Gastroesophageal sphincter (tissue), 4 donors: ENCODE data around the gene SLC2A1. TPM values are rescaled to one million over a fixed set of nuclear protein-coding genes. Genes with fewer than 3 reads are reported as not detected.

ENCODE experiments used
- ATAC-seq: fragments of 150-250 bp; one replicate; pipeline ENCODE4 v1.9.1; 2016; ENCODE audit warnings: mild to moderate bottlenecking, moderate library complexity
- H3K27ac ChIP-seq, 4 donors: fragments of 200-600 bp; sonication (generic) in 3 of 4; 1 replicate in 3 of 4; 2 replicates in 1 of 4; pipeline ENCODE4 v1.5.1; 2016 to 2019
- H3K27me3 ChIP-seq: fragments of 200-600 bp; sonication (generic); one replicate; pipeline ENCODE4 v1.5.1; 2019
- H3K36me3 ChIP-seq, 2 donors: fragments of 200-600 bp; sonication (generic); one replicate each; pipeline ENCODE4 v1.5.1; 2019; ENCODE audit warnings: control low read depth in 1 of 2
- H3K4me1 ChIP-seq, 3 donors: fragments of 200-600 bp; sonication (generic); 1 replicate in 2 of 3; 2 replicates in 1 of 3; pipeline ENCODE4 v1.5.1; 2016 to 2019; ENCODE audit warnings: control low read depth in 2 of 3
- H3K4me3 ChIP-seq, 2 donors: fragments of 200-600 bp; sonication (generic); one replicate each; pipeline ENCODE4 v1.5.1; 2019; ENCODE audit warnings: mild to moderate bottlenecking in 1 of 2, moderate library complexity in 1 of 2
- H3K9me3 ChIP-seq, 3 donors: fragments of 200-600 bp; sonication (generic); one replicate each; pipeline ENCODE4 v1.5.1; 2017 to 2019; ENCODE audit warnings: control low read depth in 2 of 3
- CTCF ChIP-seq, 4 experiments: fragments of 200-600 bp in 2 of 4; fragments of 450-650 bp in 2 of 4; sonication (generic) in 1 of 4; IDR thresholded peaks; one replicate each; pipeline ENCODE4 v1.5.1; 2017 to 2019; ENCODE audit warnings: antibody characterized with exemption in 4 of 4, mild to moderate bottlenecking in 2 of 4, moderate library complexity in 2 of 4
- EP300 ChIP-seq: sonication (generic); formaldehyde crosslinking; IDR thresholded peaks from one replicate; pipeline ENCODE4 v1.6.1; 2017; ENCODE audit warnings: antibody characterized with exemption, mild to moderate bottlenecking
- POLR2A ChIP-seq, 2 donors: fragments of 450-650 bp; IDR thresholded peaks; one replicate each; pipeline ENCODE4 v1.6.1; 2017; ENCODE audit warnings: antibody characterized with exemption in 2 of 2, mild to moderate bottlenecking in 2 of 2, moderate library complexity in 1 of 2
- POLR2AphosphoS5 ChIP-seq: sonication (generic); formaldehyde crosslinking; IDR thresholded peaks from one replicate; pipeline ENCODE4 v1.6.1; 2017; ENCODE audit warnings: antibody characterized with exemption
- WGBS, 2 donors: methylation state at CpG; one replicate each; pipeline ENCODE4 v1.1.5; 2018; ENCODE audit warnings: low coverage in 1 of 2; 5-methylcytosine and 5-hydroxymethylcytosine counted together
- total RNA-seq, 4 donors: library from RNA; depleted of rRNA; stranded (reverse); fragments of >200 nt; gene quantifications; one replicate each; pipeline ENCODE4 v1.1.0, GENCODE V29; 2016

SLC2A1 gene
- total RNA-seq, 4 donors from 2014 or later, result 23.5 to 106 (median 45.9) TPM

GRCh38 chr1:42949312-42950115 lies 9.2 kb downstream of the SLC2A1 start:
- WGBS, 2 donors, result 59 to 82% methylated on average over 3 to 6 of the region's 9 CpGs
- H3K27ac ChIP-seq, result no peak overlapping the region
- no peak for ATAC-seq

GRCh38 chr1:42947965-42948732 lies 10.5 kb downstream of the SLC2A1 start:
- no peaks in the 10 kb centered on the region for H3K9me3 ChIP-seq
- no peaks in the 10 kb centered on the region for H3K27me3 ChIP-seq
- peaks cover 0 to 80% (median 9%) of the 10 kb centered on the region in 3 donors for H3K4me1 ChIP-seq
- H3K27ac ChIP-seq, result no peak overlapping the region
- ATAC-seq, result no peak
- WGBS, 2 donors, result 58 to 75% methylated on average over 2 to 4 of the region's 13 CpGs
- TF ChIP-seq CTCF (IDR thresholded peaks at IDR 0.05) (no peak), POLR2A (IDR thresholded peaks at IDR 0.05) (no peak), EP300 (no peak), POLR2AphosphoS5 (no peak)
- H3K4me3 ChIP-seq, result no peak overlapping the region
- peaks cover 0 to under 1% of the 10 kb centered on the region in 2 donors for H3K36me3 ChIP-seq

More at GRCh38 chr1:42949312-42950115, 9.2 kb downstream of the SLC2A1 start:
- Histone ChIP-seq H3K36me3 (no peaks in the 10 kb centered on the region), H3K4me3 (no peak overlapping the region), H3K27me3 (no peaks in the 10 kb centered on the region), H3K9me3 (no peaks in the 10 kb centered on the region), H3K4me1 (peaks cover 0 to 76% (median 0%) of the 10 kb centered on the region in 3 donors)
- TF ChIP-seq CTCF (IDR thresholded peaks at IDR 0.05) (no peak), POLR2AphosphoS5 (no peak), EP300 (no peak), POLR2A (IDR thresholded peaks at IDR 0.05) (no peak)

- 63 to 65% methylated on average over 1 to 2 of the region's 4 CpGs for WGBS, 2 donors
- TF ChIP-seq POLR2AphosphoS5, result no peak
- TF ChIP-seq EP300, result no peak
- no peak for TF ChIP-seq CTCF (IDR thresholded peaks at IDR 0.05)
- no peak for TF ChIP-seq POLR2A (IDR thresholded peaks at IDR 0.05)
- peaks cover 0 to 82% (median 10%) of the 10 kb centered on the region in 3 donors for H3K4me1 ChIP-seq
- H3K27me3 ChIP-seq, result no peaks in the 10 kb centered on the region
- peaks cover 0 to 11% of the 10 kb centered on the region in 2 donors for H3K36me3 ChIP-seq
- H3K4me3 ChIP-seq, result no peak overlapping the region
- no peak for ATAC-seq
- no peaks in the 10 kb centered on the region for H3K9me3 ChIP-seq
- peak overlapping the region in 3 of 4 donors; percentile 0 to 78 (median 59) for H3K27ac ChIP-seq
These were observed 11.6 kb downstream of the SLC2A1 start for GRCh38 chr1:42947117-42947516.

GRCh38 chr1:42946120-42946898 lies 12.4 kb downstream of the SLC2A1 start:
- H3K4me1 ChIP-seq, result peaks cover 0 to 90% (median 19%) of the 10 kb centered on the region in 3 donors
- TF ChIP-seq POLR2A (IDR thresholded peaks at IDR 0.05) (no peak), EP300 (no peak), POLR2AphosphoS5 (peak; percentile 16)
- H3K36me3 ChIP-seq, result peaks cover 0 to 19% of the 10 kb centered on the region in 2 donors
- peak overlapping the region in 3 of 4 donors; percentile 0 to 78 (median 59) for H3K27ac ChIP-seq
- WGBS, 2 donors, result 50% methylated on average over 2 of the region's 10 CpGs; no CpG with 5 or more reads in 1 of the 2 donors
- ATAC-seq, result no peak
- H3K9me3 ChIP-seq, result no peaks in the 10 kb centered on the region
- H3K4me3 ChIP-seq, result no peak overlapping the region
- H3K27me3 ChIP-seq, result no peaks in the 10 kb centered on the region

- Histone ChIP-seq H3K36me3 (peaks cover 0 to 19% of the 10 kb centered on the region in 2 donors), H3K9me3 (no peaks in the 10 kb centered on the region), H3K4me3 (no peak overlapping the region), H3K4me1 (peaks cover 4 to 100% (median 20%) of the 10 kb centered on the region in 3 donors), H3K27me3 (no peaks in the 10 kb centered on the region), H3K27ac (peak overlapping the region in 3 of 4 donors; percentile 66 to 78 (median 67))
- ATAC-seq, result no peak
- 74 to 93% methylated on average over 4 to 6 of the region's 6 CpGs for WGBS, 2 donors
- TF ChIP-seq CTCF (IDR thresholded peaks at IDR 0.05) (no peak), EP300 (no peak), POLR2A (IDR thresholded peaks at IDR 0.05) (no peak), POLR2AphosphoS5 (no peak)
These were observed 13.5 kb downstream of the SLC2A1 start for GRCh38 chr1:42945164-42945563.
